D721Med (cell line): ENCODE results near the gene EVC2.

Experiments
- DNase-seq: peaks from one replicate; pipeline ENCODE4 v3.0.0; 2011; ENCODE audit warnings: low spot score; ENCODE audit not compliant: insufficient read length
- FAIRE-seq: peaks from 2 replicates; lab custom pipeline; 2011; peaks lifted over from hg19 to GRCh38; lab: Jason Lieb, UNC
- CTCF ChIP-seq: IDR thresholded peaks from 2 replicates; pipeline ENCODE4 v1.5.1; 2012; ENCODE audit warnings: mild to moderate bottlenecking, control low read depth; ENCODE audit not compliant: insufficient read depth; ENCODE audit errors: missing control alignments

Gene EVC2

GRCh38 chr4:5527211-5527610 lies 181.1 kb downstream of the EVC2 start:
- no peak for FAIRE-seq
- DNase-seq: no peak

GRCh38 chr4:5526080-5526846 lies 182.1 kb downstream of the EVC2 start:
- TF ChIP-seq CTCF: no peak
- DNase-seq (no peak), FAIRE-seq (no peak)

More at GRCh38 chr4:5527211-5527610, 181.1 kb downstream of the EVC2 start:
- no peak for TF ChIP-seq CTCF

- TF ChIP-seq CTCF: no peak
- no peak for DNase-seq
- FAIRE-seq: no peak
These were observed 183.7 kb downstream of the EVC2 start for GRCh38 chr4:5524446-5525299.

- DNase-seq (no peak), FAIRE-seq (no peak)
- TF ChIP-seq CTCF: no peak
These were observed 191.0 kb downstream of the EVC2 start for GRCh38 chr4:5517372-5517771.

- no peak for DNase-seq
- FAIRE-seq: no peak
- no peak for TF ChIP-seq CTCF
These were observed 192.7 kb downstream of the EVC2 start for GRCh38 chr4:5515646-5516045.
